SU-DHL-6 (cell line): ENCODE measurements around the gene CYP24A1.

Experiments
- H2AFZ ChIP-seq: fragments of 200-600 bp; sonication (generic); 2 replicates; pipeline ENCODE4 v1.6.1; 2014; ENCODE audit warnings: low read depth, mild to moderate bottlenecking, moderate library complexity, mixed read lengths, antibody characterized with exemption, low read length; ENCODE audit not compliant: severe bottlenecking
- H3F3A ChIP-seq: fragments of 200-600 bp; shearing (Covaris generic); 2 replicates; pipeline ENCODE4 v1.6.0; 2016; ENCODE audit warnings: antibody characterized with exemption, mild to moderate bottlenecking; ENCODE audit not compliant: insufficient read depth
- H3K27ac ChIP-seq: fragments of 200-600 bp; sonication (generic); 2 replicates; pipeline ENCODE4 v1.5.1; 2016; ENCODE audit warnings: low read depth, mild to moderate bottlenecking, low read length, moderate library complexity, mixed read lengths
- H3K27me3 ChIP-seq: fragments of 200-600 bp; sonication (generic), shearing (Covaris generic); 2 replicates; pipeline ENCODE4 v1.6.0; 2014; ENCODE audit warnings: mild to moderate bottlenecking, low read length
- H3K36me3 ChIP-seq: fragments of 200-600 bp; sonication (generic); 2 replicates; pipeline ENCODE4 v1.6.1; 2014; ENCODE audit warnings: mild to moderate bottlenecking, low read length, mixed read lengths
- H3K4me2 ChIP-seq: fragments of 300-600, 200-600 bp; shearing (Covaris generic), sonication (generic); 2 replicates; pipeline ENCODE4 v1.6.0; 2014; ENCODE audit warnings: low read length, low read depth, mild to moderate bottlenecking; ENCODE audit not compliant: poor library complexity, severe bottlenecking
- H3K4me3 ChIP-seq: fragments of 200-600 bp; sonication (generic); 2 replicates; pipeline ENCODE4 v1.5.1; 2014; ENCODE audit warnings: antibody characterized with exemption, low read length, mild to moderate bottlenecking, mixed read lengths; ENCODE audit not compliant: insufficient read depth, poor library complexity, severe bottlenecking
- H3K79me2 ChIP-seq: fragments of 200-600 bp; sonication (generic); 2 replicates; pipeline ENCODE4 v1.6.1; 2014; ENCODE audit warnings: mild to moderate bottlenecking, low read length, moderate library complexity; ENCODE audit not compliant: insufficient read depth
- H3K9ac ChIP-seq: fragments of 200-600 bp; sonication (generic); 2 replicates; pipeline ENCODE4 v1.7.0; 2014; ENCODE audit warnings: mild to moderate bottlenecking, low read length
- H3K9me2 ChIP-seq: fragments of 200-600 bp; sonication (generic); replicated peaks from 2 replicates; pipeline ENCODE4 v1.6.1; 2014; ENCODE audit warnings: low read length; ENCODE audit not compliant: insufficient read depth
- H3K9me3 ChIP-seq: fragments of 200-600 bp; sonication (generic); 2 replicates; pipeline ENCODE4 v1.6.1; 2014; ENCODE audit warnings: low read length, mixed read lengths; ENCODE audit not compliant: insufficient read depth
- H4K20me1 ChIP-seq: fragments of 200-600 bp; sonication (generic); 2 replicates; pipeline ENCODE4 v1.6.1; 2014; ENCODE audit warnings: low read depth, mild to moderate bottlenecking, antibody characterized with exemption, low read length, moderate library complexity, mixed read lengths
- CTCF ChIP-seq: fragments of 200-600 bp; sonication (generic); IDR thresholded peaks from one replicate; pipeline ENCODE4 v1.5.1; 2017; ENCODE audit warnings: antibody characterized with exemption, mild to moderate bottlenecking, low read length, moderate library complexity; ENCODE audit not compliant: insufficient read depth, poor library complexity, severe bottlenecking
- EZH2phosphoT487 ChIP-seq: fragments of 200-600 bp; sonication (generic), shearing (Covaris generic); conservative IDR thresholded peaks from 2 replicates; pipeline ENCODE4 v1.6.1; 2018; ENCODE audit warnings: mild to moderate bottlenecking, antibody characterized with exemption, low read length, moderate library complexity, mixed read lengths

The CYP24A1 gene

GRCh38 chr20:54193817-54194216, 20.0 kb upstream of the CYP24A1 start:
- Histone ChIP-seq H2AFZ (no peak overlapping the region), H3K9ac (no peak overlapping the region), H3K27ac (no peak overlapping the region), H3K4me3 (no peak overlapping the region), H3K9me3 (no peaks in the 10 kb centered on the region), H3K36me3 (no peaks in the 10 kb centered on the region), H4K20me1 (no peaks in the 10 kb centered on the region), H3K9me2 (no peaks in the 10 kb centered on the region), H3K27me3 (no peaks in the 10 kb centered on the region), H3K79me2 (no peaks in the 10 kb centered on the region), H3K4me2 (no peak overlapping the region), H3F3A (no peaks in the 10 kb centered on the region)
- TF ChIP-seq EZH2phosphoT487 (no peak), CTCF (no peak)

- H3K27ac ChIP-seq, result no peak overlapping the region
These were observed 16.4 kb upstream of the CYP24A1 start for GRCh38 chr20:54190217-54190616.

GRCh38 chr20:54189630-54190029, 15.8 kb upstream of the CYP24A1 start:
- Histone ChIP-seq H3K4me3 (no peak overlapping the region), H3K27me3 (no peaks in the 10 kb centered on the region), H3K36me3 (no peaks in the 10 kb centered on the region), H3F3A (no peaks in the 10 kb centered on the region), H3K79me2 (no peaks in the 10 kb centered on the region), H3K27ac (no peak overlapping the region), H3K9me3 (no peaks in the 10 kb centered on the region), H2AFZ (no peak overlapping the region), H3K9ac (no peak overlapping the region), H3K9me2 (no peaks in the 10 kb centered on the region), H3K4me2 (no peak overlapping the region), H4K20me1 (no peaks in the 10 kb centered on the region)
- no peak for TF ChIP-seq CTCF
- TF ChIP-seq EZH2phosphoT487, result no peak

More at GRCh38 chr20:54190217-54190616, 16.4 kb upstream of the CYP24A1 start:
- no peaks in the 10 kb centered on the region for H3F3A ChIP-seq
- no peaks in the 10 kb centered on the region for H3K27me3 ChIP-seq
- TF ChIP-seq CTCF (no peak), EZH2phosphoT487 (no peak)
- H3K9ac ChIP-seq, result no peak overlapping the region
- H3K9me2 ChIP-seq, result no peaks in the 10 kb centered on the region
- no peak overlapping the region for H3K4me3 ChIP-seq
- H3K9me3 ChIP-seq, result no peaks in the 10 kb centered on the region
- H4K20me1 ChIP-seq, result no peaks in the 10 kb centered on the region
- no peaks in the 10 kb centered on the region for H3K36me3 ChIP-seq
- no peak overlapping the region for H3K4me2 ChIP-seq
- H3K79me2 ChIP-seq, result no peaks in the 10 kb centered on the region
- H2AFZ ChIP-seq, result no peak overlapping the region
